HepG2 (cell line): Measurements from ENCODE around the gene PLEKHA3. TPM values are rescaled to one million over a fixed set of nuclear protein-coding genes. Genes with fewer than 3 reads are reported as not detected.

Source experiments
- ATF5 ChIP-seq: sonication (generic); formaldehyde crosslinking; IDR thresholded peaks from 2 replicates; pipeline ENCODE4 v1.4.0; 2020; ENCODE audit warnings: mild to moderate bottlenecking, low read depth, missing genetic modification reagents
- CEBPG ChIP-seq: IDR thresholded peaks from 2 replicates; pipeline ENCODE4 v1.6.1; 2016
- GPN1 ChIP-seq: sonication (generic); formaldehyde crosslinking; IDR thresholded peaks from 2 replicates; pipeline ENCODE4 v1.5.1; 2020; ENCODE audit warnings: missing genetic modification reagents, borderline replicate concordance
- IKZF4 ChIP-seq: sonication (generic); formaldehyde crosslinking; IDR thresholded peaks from 2 replicates; pipeline ENCODE4 v1.5.1; 2020; ENCODE audit warnings: borderline replicate concordance, mild to moderate bottlenecking, low read depth, missing genetic modification reagents; ENCODE audit errors: not compliant biosample characterization
- JARID2 ChIP-seq: sonication (generic); formaldehyde crosslinking; IDR thresholded peaks from 2 replicates; pipeline ENCODE4 v1.8.1; 2023; ENCODE audit warnings: missing genetic modification reagents, inconsistent platforms; ENCODE audit not compliant: insufficient replicate concordance
- KDM5A ChIP-seq: fragments of 200-600 bp; sonication (generic); IDR thresholded peaks from 2 replicates; pipeline ENCODE4 v1.7.0; 2018; ENCODE audit warnings: antibody characterized with exemption, mild to moderate bottlenecking, low read length, borderline replicate concordance
- POLR2AphosphoS2 ChIP-seq: IDR thresholded peaks from 2 replicates; pipeline ENCODE4 v1.6.1; 2011; ENCODE audit warnings: low read depth, low read length, improper control_type of control experiment
- PREB ChIP-seq: sonication (generic); formaldehyde crosslinking; IDR thresholded peaks from 2 replicates; pipeline ENCODE4 v1.4.0; 2020; ENCODE audit warnings: missing genetic modification reagents
- RNF2 ChIP-seq: fragments of 450-650 bp; conservative IDR thresholded peaks from 2 replicates; pipeline ENCODE4 v1.6.1; 2016; ENCODE audit warnings: low read depth
- XRCC5 ChIP-seq: fragments of 200-400 bp; formaldehyde crosslinking; optimal IDR thresholded peaks from 2 replicates; pipeline ENCODE3; 2017; ENCODE audit warnings: mild to moderate bottlenecking, low read length
- ZBTB25 ChIP-seq: IDR thresholded peaks from 2 replicates; pipeline ENCODE4 v1.6.1; 2018; ENCODE audit warnings: missing genetic modification reagents
- ZHX1 ChIP-seq: sonication (generic); formaldehyde crosslinking; IDR thresholded peaks from 2 replicates; pipeline ENCODE4 v1.8.1; 2022; ENCODE audit warnings: low read depth, mild to moderate bottlenecking, missing genetic modification reagents
- ZNF160 ChIP-seq: sonication (generic); formaldehyde crosslinking; IDR thresholded peaks from 2 replicates; pipeline ENCODE4 v1.8.0; 2022; ENCODE audit warnings: mild to moderate bottlenecking, inconsistent platforms, missing genetic modification reagents
- ZNF281 ChIP-seq: sonication (generic); formaldehyde crosslinking; IDR thresholded peaks from 2 replicates; pipeline ENCODE4 v1.4.0; 2020; ENCODE audit warnings: missing genetic modification reagents, borderline replicate concordance
- ZNF34 ChIP-seq: sonication (generic); formaldehyde crosslinking; IDR thresholded peaks from 2 replicates; pipeline ENCODE4 v1.4.0; 2020; ENCODE audit warnings: mild to moderate bottlenecking, missing genetic modification reagents, borderline replicate concordance
- ZNF639 ChIP-seq: conservative IDR thresholded peaks from 2 replicates; pipeline ENCODE4 v1.6.1; 2018; ENCODE audit warnings: missing genetic modification reagents
- polyA plus RNA-seq, 8 experiments: library from polyadenylated mRNA; depleted of rRNA in 3 of 8; stranded (reverse) in 7 of 8; unstranded in 1 of 8; fragments of >200 nt; fragmentation: Illumina TruSeq in 4 of 8; extraction: Trizol in 4 of 8; gene quantifications; 2 replicates each; pipeline versions ENCODE4 v1.2.1 to v1.2.3, GENCODE V29; 2011 to 2016; ENCODE audit warnings: low read depth in 4 of 8, missing spikeins in 1 of 8, mixed read lengths in 1 of 8; ENCODE audit not compliant: insufficient read depth in 1 of 8
- total RNA-seq, 5 experiments: library from RNA; depleted of rRNA; stranded (reverse); fragments of >200 nt; fragmentation: Illumina TruSeq; extraction: Trizol; gene quantifications; 2 replicates each; pipeline ENCODE4 v1.2.3, GENCODE V29; 2016; ENCODE audit warnings: low read depth in 1 of 5

The PLEKHA3 gene
- total and polyA plus RNA-seq, 2 of the 13 experiments (the other 11 are each of a cell fraction or from before 2014, with no cell fraction given), result 11.7 to 23.1 TPM

GRCh38 chr2:178478439-178479274 lies 1.6 kb upstream of the PLEKHA3 start, which contains the start of gene FKBP7 (continued):
- peak; percentile 50; the same call in 1 of the 2 replicates for TF ChIP-seq ZNF281 (CRISPR knock-in tag)
- peak; percentile 75 for TF ChIP-seq KDM5A
- TF ChIP-seq JARID2 (CRISPR knock-in tag), result no peak
- TF ChIP-seq ZNF34 (CRISPR knock-in tag), result peak; percentile 81; the same call in 1 of the 2 replicates
- TF ChIP-seq ATF5, result no peak
- no peak for TF ChIP-seq PREB
- TF ChIP-seq IKZF4, result peak; percentile 84
- TF ChIP-seq GPN1 (CRISPR knock-in tag), result no peak
- no peak for TF ChIP-seq RNF2
- TF ChIP-seq CEBPG (CRISPR knock-in tag), result 0 out of 2 replicates have a peak, but pooled peaks have one; percentile 18
- TF ChIP-seq ZBTB25, result peak; percentile 68; the same call in 1 of the 2 replicates
- TF ChIP-seq ZNF160 (CRISPR knock-in tag), result no peak
- no peak for TF ChIP-seq XRCC5
- no peak for TF ChIP-seq POLR2AphosphoS2
- TF ChIP-seq ZNF639, result peak; percentile 41
- TF ChIP-seq ZHX1 (CRISPR knock-in tag), result peak; percentile 53; the same call in 1 of the 2 replicates
